Measurements from ENCODE around the gene SPEM3.

The SPEM3 gene

DNA sequence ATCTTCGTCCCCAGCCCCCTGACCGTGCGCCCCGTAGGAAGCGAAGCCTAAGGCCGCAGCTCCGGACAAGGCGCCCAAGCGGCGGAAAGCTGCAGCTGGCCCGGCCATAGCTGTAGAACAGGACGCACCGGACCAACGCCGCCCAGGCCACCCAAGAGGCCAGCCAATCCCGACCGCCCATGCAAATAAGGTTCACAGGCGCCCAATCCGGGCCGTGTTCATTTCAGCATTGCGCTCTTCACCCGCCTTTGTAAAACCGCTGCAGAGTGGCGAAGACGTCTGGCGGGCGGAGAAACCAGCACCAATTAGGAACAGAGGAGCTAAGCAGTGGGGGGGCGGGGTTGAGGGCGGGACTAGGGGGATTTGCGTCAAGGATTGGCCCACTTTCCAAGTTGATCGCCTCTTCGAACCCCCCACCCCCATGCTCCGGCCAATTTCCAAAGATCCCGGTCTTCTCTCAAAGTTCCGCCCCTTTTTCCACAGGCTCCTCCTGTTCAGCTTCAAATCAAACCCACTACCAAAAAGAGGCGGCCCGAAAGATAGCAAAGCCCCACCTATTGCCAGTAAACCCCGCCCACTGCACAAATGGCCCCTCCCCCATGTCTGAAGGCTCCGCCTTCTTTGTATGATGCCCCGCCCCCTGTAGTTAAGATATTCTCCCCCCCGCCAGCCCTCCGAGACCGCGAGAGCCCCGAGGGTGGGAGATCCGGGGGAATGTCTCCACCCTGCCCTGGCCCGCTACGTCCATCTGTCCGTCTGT lies 24.5 kb upstream of the SPEM3 start, which contains the start of gene TMEM256:
TMEM256 (minus strand) TSS at position 121 of the 760 bp plus-strand sequence; CDS start at position 108, 13 bp downstream.
- peak; percentile 95 to 97 for DNase-seq

DNA sequence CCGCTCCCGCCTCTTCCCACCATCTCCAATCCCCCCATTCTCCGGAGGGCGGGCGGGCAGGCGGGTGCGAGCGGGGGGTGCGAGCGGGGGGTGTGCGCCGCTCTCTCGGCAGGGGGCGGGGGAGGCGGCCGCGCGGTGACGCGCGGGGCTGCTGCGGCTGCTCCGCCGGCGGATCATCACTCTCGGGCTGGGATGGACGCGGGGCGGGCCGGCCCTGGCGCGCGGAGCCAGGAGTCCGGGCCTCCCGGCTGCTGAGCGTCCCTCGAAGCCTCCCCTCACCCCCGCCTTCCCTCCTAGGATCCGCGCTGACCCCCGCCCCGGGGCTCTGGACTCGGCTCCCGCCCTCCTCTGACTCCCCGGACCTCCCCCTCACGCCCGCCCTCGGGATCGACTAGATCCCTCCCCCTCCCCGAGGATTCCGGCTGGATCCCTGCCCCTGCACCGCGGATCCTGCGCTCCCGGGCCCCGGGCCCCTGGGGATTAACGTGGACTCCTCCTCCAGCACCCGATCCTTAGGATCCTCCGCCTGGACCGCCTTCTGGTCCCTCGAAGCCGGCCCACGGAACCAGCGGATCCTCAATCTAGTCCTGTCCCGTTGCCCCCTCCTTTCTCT lies 23.8 kb upstream of the SPEM3 start:
- DNase-seq, result peak in 1 of 2 experiments; percentile 50

DNA sequence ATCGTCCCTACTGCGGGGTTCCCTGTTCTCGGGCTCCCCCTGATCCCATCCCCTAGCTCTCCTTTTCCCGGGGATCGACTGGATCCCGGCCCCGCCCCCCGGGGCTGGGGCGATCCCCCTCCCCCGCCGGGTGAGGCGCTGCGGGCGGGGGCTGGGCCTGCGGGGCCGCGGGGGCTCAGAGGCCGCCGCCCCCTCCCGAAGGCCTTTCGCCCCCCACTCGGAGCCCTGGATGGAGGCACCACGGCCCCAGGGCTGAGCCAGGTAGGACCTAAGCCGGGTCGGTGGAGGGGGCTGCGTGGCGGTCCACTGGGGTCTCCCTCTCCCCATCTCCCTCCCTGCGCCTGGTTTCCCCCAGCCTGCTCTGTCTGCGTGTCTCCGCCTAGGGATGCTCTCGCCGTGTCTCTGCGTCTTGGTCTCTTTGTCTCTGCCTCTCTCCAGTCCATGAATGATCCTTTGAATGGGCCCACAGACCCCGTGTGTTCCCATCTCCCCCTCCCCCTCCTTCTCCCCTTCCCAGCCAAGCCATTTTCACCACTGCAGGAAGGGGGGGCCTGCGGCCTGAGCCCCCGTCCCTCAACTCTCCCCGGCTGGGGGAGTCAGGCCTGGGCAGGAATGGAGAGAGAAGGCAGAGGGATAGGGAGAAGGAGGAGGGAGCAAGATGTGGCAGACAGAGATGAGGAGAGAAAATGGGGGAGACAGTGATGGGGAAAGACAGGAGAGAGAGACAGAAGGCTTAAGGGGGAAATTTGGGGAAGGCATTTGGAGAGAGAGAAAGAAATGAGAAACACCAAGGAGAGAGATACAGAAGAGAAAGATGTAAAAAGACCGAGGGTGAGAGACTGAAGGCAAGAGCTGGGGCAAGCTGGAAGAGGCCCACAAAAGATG lies 23.1 kb upstream of the SPEM3 start:
- no peak for DNase-seq

DNA sequence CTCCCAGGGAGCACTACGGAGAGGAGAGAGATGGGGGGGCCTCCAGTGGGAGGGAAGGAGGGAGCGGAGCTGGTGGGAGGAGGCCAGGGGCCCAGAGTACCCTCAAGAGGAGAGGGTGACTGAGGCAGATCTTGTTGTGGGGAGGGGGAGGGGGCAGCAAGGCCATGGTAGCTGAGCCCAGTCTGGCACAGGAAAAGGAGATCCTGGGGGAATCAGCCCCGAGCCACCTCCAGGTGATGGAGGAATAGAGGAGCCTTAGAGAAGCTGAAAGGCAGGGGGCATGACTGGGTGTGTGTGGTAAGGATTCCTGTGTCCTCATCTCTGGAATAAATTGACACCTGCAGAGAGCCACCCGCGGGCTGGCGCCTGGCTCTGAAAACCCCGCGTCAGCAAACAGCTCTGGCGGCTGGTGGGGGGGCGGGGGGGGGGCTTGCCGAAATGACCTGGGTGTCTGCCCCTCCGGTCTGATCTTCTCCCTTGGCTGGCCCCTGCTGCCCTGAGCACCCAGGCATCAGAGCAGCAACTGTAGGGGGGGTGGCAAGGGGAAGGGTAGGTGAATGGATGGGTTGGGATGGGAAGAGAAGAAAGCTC lies 22.3 kb upstream of the SPEM3 start:
- DNase-seq, result no peak

DNA sequence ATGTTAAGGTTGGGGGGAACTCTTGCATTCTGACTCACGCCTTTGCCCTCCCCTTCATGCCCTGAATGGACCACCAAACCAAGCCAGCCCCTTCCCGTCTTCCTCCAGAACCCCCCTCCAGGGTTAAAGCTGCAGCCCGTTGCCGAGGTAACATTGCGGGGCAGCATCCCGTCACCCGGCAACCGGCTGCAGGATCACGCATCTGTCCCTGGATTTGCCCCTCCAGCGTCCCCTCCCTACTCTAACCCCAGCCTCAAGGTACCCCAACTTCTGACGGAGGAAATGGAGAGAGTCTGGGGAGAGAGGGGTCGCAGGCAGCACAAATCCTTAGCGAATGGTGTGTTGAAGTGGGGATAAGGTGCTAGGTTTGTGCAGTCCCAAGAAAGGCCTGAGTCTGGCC lies 21.6 kb upstream of the SPEM3 start:
- DNase-seq, result no peak

DNA sequence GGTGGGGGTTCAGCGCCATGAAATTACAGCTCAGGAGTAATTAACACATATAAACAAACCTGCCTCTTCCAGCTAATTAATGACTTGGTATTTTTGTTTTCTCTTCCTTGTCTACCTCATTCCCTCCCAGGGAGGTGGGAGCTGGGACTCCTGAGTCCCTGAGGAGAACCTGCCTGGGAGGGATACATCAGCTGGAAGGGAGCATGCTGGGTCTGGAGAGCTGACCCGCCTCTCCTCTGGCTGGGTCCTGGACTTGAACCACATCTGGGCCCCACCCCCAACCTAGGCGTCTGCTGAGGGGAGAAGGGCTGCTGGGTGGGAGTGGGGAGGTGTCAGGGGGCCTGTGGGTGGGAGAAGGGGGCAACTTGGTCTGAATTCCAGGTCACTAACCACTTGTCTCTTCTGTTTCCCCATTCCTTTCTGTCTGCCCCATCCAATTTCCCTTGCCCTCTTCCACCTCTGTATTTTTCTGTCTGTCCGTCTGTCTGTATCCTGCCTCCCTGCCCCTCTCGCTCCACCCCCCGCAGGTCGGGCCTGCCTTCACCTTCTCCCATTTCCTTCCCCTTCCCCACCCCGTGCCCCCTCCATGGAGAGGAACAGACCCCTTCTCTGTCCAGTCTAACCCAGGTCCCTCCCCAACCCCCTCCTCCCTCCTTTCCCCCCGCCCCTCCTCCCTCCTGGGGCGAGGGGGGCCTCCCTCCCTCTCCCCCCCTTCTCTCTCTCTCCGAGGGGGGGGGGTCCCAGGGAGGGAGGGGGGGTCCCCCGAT lies 21.0 kb upstream of the SPEM3 start, which contains the start of gene NLGN2:
NLGN2 (plus strand) TSS at position 361 of the 767 bp plus-strand sequence. CDS start 411 bp downstream, outside the sequence.
- DNase-seq, result no peak

DNA sequence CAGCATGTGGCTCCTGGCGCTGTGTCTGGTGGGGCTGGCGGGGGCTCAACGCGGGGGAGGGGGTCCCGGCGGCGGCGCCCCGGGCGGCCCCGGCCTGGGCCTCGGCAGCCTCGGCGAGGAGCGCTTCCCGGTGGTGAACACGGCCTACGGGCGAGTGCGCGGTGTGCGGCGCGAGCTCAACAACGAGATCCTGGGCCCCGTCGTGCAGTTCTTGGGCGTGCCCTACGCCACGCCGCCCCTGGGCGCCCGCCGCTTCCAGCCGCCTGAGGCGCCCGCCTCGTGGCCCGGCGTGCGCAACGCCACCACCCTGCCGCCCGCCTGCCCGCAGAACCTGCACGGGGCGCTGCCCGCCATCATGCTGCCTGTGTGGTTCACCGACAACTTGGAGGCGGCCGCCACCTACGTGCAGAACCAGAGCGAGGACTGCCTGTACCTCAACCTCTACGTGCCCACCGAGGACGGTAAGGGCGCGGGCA lies 20.4 kb upstream of the SPEM3 start:
- no peak for DNase-seq

DNA sequence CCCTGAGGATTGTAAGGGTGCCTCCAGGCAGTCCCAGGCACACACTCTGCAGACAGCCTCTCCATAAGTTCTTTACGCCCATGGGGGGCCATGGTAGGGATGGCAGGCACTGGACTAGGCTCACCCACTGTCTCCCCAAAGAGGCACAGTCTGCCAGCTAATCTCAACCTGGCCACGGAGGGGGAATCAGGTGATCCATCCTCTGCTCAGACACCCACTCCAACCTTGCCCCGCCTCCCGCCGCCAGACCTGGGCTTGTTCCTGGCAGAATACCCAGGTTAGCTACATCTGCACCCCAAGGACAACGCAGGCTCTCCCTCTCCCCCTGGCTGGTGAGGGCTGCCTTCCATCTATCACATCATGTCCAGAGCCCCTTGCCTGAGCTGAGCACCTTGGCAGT lies 19.8 kb upstream of the SPEM3 start:
- no peak for DNase-seq

DNA sequence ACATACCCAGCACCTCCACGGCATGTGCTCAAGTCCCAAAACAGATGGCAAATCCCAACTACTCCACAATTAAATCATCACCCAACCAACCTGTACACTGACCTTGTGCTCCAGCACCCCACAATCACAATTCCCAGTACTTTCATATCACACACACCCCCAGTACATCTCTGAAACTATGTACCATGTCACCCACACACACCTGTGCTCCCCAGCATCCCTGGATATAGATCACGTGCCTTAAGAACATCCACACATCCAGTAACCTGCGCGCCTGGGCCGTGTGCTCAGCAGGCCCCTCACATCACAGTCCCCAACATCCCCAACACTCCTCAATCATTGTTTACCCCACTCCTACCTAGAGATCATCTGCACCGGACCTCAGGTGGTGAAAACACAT lies 18.9 kb upstream of the SPEM3 start:
- no peak for DNase-seq

DNA sequence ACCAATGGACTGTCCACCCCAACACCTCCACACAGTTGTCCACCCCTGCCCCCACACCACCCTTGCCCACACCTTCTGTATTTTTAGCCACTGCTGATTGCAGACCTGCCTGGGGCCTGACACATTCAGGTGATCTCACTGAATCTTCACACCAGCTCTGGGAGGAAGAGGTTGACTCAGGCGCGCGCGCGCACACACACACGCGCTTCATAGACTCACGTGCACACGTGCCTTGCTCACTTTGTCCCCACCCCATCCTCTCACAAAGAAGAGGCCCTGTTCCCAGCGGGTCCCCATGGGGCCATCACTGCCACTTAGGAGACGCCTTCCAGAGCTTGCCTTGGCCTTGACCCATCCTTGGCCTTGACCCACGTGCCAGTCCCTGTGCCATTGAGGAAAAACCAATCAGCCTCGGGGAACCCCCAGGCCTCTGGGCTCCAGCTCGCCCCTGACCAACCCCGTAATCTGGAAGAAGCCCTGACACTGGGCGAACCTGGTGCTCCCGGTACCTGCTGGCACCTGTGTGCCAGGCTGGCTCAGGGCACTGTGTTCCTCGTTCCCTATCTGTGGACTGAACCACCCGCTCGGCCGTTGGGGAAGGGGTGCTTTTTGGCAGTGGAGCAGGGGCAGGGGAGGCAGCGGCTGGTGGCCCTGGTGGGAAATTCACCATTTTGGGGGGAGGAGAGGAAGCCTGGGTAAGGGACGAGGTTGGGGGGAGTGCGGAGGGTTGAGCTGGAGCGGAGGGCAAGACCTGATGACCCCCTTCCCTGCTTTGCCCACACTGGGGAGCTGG lies 17.8 kb upstream of the SPEM3 start:
- no peak for DNase-seq

DNA sequence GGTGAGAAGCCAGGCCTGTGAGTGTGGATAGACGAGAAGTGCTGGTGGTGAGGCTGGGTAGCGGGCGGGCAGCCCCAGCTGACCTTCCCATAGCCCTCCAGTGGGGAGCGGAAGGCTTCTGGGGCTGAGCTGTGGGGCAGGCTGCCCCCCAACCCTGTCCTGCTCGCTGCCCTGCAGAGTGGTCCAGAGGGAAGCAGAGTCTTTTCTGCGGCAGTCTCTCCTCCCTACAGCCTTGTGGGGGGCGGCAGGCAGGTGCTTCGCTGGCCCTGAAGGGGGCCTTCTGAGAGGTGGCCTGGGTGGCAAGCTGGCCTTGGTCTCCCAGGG lies 17.3 kb upstream of the SPEM3 start:
- no peak for DNase-seq

DNA sequence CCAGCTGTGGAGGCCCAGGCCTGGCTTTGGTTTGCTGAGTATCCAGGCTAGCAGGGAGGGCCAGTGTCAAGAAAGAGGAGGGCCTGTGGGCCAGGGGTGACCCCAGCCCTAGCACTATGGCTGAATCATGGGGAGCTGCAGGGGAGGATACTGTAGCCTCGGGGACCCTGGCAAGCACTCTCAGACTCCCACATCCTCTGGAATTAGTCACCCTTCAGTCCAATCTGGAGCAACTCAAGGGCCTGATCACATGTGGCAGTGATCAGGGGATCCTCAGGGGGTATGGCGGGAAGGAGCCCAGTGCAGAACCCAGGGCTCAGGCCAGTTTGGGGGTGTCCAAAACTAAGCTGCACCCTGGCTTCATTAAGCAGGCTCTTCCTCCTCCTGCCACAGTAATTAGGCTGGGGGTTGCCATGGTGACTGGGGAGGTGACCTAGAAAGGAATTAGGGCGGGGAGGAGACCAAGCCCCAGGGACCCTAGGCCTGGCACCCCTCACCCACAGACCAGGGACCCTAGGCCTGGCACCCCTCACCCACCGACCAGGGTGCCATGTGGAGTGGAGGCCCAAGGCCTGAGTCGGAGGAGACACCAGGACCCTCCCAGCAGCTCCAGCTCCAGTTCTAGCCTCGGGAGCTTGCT lies 15.2 kb upstream of the SPEM3 start:
- DNase-seq, result no peak

DNA sequence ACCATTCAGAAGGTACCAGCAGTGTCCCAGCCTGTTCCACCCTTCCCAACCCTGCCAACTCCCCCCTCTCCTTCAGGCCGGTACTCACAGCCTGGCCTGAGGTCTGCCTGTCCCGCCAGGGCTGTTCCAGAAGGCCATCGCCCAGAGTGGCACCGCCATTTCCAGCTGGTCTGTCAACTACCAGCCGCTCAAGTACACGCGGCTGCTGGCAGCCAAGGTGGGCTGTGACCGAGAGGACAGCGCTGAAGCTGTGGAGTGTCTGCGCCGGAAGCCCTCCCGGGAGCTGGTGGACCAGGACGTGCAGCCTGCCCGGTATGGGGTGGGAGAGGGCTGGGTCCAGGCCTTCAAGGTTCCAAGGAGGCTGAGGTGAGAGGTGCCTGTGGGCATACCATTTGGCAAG lies 13.8 kb upstream of the SPEM3 start:
- no peak for DNase-seq

DNA sequence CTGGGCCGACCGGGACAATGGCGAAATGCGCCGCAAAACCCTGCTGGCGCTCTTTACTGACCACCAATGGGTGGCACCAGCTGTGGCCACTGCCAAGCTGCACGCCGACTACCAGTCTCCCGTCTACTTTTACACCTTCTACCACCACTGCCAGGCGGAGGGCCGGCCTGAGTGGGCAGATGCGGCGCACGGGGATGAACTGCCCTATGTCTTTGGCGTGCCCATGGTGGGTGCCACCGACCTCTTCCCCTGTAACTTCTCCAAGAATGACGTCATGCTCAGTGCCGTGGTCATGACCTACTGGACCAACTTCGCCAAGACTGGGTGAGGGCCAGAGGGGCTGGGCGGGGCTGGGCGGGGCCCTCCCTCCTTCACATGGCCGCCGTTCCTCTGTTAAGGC lies 12.9 kb upstream of the SPEM3 start:
- no peak for DNase-seq

DNA sequence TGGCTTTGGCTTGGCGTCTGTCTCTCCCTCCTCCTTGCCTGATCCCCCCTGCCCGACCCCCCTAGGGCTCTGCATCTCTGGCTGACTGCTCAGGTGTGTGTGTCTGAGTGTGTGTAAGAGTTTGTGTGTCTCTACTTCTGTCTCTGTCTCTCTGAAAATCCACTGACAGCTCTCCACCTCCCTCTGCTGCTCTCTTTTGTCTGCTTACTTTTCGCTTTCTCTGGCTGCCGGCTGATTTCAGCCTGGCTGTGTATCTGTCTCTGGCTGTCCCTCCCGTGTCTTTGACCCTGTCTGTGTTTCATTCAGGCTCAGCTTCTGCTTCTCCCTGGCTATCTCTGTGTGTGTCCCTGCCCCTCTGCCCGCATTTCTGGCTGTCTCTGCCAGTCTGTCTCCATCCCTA lies 12.3 kb upstream of the SPEM3 start:
- no peak for DNase-seq

DNA sequence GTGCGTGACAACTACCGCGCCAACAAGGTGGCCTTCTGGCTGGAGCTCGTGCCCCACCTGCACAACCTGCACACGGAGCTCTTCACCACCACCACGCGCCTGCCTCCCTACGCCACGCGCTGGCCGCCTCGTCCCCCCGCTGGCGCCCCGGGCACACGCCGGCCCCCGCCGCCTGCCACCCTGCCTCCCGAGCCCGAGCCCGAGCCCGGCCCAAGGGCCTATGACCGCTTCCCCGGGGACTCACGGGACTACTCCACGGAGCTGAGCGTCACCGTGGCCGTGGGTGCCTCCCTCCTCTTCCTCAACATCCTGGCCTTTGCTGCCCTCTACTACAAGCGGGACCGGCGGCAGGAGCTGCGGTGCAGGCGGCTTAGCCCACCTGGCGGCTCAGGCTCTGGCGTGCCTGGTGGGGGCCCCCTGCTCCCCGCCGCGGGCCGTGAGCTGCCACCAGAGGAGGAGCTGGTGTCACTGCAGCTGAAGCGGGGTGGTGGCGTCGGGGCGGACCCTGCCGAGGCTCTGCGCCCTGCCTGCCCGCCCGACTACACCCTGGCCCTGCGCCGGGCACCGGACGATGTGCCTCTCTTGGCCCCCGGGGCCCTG lies 11.5 kb upstream of the SPEM3 start:
- DNase-seq, result no peak

DNA sequence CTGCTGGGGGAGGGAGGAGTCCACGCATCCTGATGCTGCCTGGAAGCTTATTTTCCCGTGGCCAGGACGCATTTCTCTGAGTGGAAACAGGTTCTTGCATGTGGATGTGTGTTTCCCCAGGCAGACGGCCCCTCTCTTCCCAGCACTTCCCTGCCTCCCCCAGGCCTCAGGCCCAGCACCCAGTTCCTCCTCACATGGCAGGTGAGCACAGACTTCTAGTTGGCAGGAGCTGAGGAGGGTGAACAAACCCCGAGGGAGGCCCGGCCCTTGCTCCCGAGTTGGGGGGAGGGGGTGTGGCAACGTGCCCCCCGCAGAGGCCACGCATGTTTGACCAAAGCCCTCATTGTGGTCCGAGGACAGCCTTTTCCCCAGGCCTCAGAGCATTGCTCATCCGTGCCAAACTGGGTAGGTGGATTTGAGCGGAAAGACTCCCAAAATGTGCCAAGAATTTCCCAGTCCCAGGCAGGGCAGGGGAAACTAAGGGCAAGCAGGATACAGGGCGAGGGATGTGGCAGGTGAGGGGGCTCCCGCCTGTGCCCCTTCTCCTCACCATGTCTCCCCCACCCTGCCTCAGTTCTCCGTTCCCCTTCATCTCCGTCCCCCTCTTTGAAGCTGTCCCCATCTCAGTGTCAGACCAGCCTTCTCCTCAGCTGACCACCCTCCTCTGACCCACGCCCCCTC lies 10.0 kb upstream of the SPEM3 start:
- no peak for DNase-seq

DNA sequence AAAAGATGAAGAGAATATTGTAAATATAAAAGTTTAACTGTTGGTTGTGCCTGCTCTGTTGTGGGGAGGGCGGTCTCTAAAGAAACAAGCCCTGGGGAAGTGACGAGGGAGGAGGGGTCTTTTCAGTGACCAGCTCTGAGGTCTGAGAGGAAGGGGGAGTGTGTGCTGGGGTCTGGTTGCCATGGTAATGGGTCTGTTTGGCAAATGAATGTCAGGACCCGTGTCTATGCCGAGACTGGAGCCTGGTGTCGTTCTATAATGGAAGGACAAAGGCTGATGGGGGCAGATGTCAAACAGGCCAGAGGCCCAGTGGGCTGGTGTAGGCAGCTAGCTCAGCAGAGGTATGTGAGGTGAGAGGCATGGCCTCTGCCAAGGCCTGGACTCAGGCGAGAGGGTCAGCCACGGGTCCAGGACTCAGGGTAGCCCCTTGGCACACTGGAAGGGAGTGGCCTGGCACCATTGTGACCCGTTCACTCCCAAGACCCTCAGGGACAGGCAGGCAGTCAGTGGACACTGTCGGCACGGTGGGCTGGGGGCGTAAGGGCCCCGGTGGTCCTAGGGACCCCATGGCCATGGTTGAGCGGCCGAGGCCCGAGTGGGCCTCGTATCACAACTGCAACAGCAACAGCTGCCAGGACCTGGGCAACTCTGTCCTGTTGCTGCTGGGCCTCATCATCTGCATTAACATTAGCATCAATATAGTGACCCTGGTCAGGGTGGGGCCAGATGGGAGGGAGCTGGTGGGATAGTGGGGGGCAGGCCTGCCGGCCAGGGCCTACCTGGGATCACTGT lies 8.6 kb upstream of the SPEM3 start, which contains the start of gene SPEM1:
SPEM1 (plus strand) TSS at position 506 of the 792 bp plus-strand sequence; CDS start at position 567, 61 bp downstream.
- no peak for DNase-seq

DNA sequence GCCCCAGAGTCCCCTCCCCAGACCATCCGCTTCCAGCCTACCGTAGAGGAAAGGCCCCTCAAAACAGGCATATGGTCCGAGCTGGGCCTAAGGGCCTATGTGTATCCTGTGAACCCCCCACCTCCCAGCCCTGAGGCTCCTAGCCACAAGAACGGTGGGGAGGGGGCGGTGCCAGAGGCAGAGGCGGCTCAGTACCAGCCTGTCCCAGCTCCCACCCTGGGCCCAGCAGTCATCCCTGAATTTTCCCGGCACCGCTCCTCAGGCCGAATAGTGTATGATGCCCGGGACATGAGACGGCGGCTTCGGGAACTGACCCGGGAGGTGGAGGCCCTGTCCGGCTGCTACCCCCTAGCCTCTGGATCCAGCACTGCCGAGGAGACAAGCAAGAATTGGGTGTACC lies 7.5 kb upstream of the SPEM3 start:
- no peak for DNase-seq
